Activated T-helper 1 cell treated with Interleukin-2 at 50 U/mL for 16 hours (primary cell): ENCODE data around the gene MYL6B.
A peak's percentile ranks its signal among the peaks of the same experiment; 100 is the strongest.
"Not testable (repeated sequence)": the region's sequence is repeated elsewhere in the genome, so short reads cannot be mapped to it uniquely, and the experiment has no call there.

Experiments used
- DNase-seq: peaks from one replicate; pipeline ENCODE4 v3.0.0-alpha.2; 2020; ENCODE audit warnings: low read depth

Gene MYL6B

GRCh38 chr12:56152756-56153677 is 630 bp downstream of the MYL6B start:
- DNase-seq: no peak

GRCh38 chr12:56153678-56154065 is 1.3 kb downstream of the MYL6B start:
- no peak for DNase-seq

- no peak for DNase-seq
Measured at GRCh38 chr12:56154246-56154771, 1.9 kb downstream of the MYL6B start.

- no peak for DNase-seq
Measured at GRCh38 chr12:56154818-56155217, 2.4 kb downstream of the MYL6B start.

- no peak for DNase-seq
Measured at GRCh38 chr12:56155256-56155845, 3.0 kb downstream of the MYL6B start.

GRCh38 chr12:56156464-56157200 is 4.2 kb downstream of the MYL6B start:
- not testable (repeated sequence) for DNase-seq

GRCh38 chr12:56157201-56158028 is 5.0 kb downstream of the MYL6B start:
- peak; percentile 37 for DNase-seq

- peak; percentile 82 for DNase-seq
Measured at GRCh38 chr12:56158029-56158925, 5.9 kb downstream of the MYL6B start, which contains the start of gene MYL6. MYL6 (plus strand) TSS chr12:56158359; CDS start chr12:56158402, 43 bp downstream.

GRCh38 chr12:56158926-56159461 is 6.6 kb downstream of the MYL6B start:
- DNase-seq: no peak

GRCh38 chr12:56159482-56160192 is 7.2 kb downstream of the MYL6B start:
- no peak for DNase-seq

- DNase-seq: peak; percentile 47
Measured at GRCh38 chr12:56160193-56160763, 7.9 kb downstream of the MYL6B start.

- DNase-seq: no peak
Measured at GRCh38 chr12:56160894-56161689, 8.7 kb downstream of the MYL6B start.

GRCh38 chr12:56161690-56162351 is 9.4 kb downstream of the MYL6B start:
- DNase-seq: no peak

GRCh38 chr12:56162468-56163290 is 10.3 kb downstream of the MYL6B start:
- DNase-seq: no peak

GRCh38 chr12:56163533-56164344 is 11.4 kb downstream of the MYL6B start:
- DNase-seq: no peak

- DNase-seq: no peak
Measured at GRCh38 chr12:56164345-56164729, 11.9 kb downstream of the MYL6B start.
